Hepatocyte (in vitro differentiated cells): ENCODE measurements around the gene STMP1.

ENCODE experiments used
- EZH2 ChIP-seq: fragments of 200-600 bp; sonication (generic); IDR thresholded peaks from 2 replicates; pipeline ENCODE4 v1.6.1; 2016; ENCODE audit warnings: antibody characterized with exemption, mild to moderate bottlenecking, borderline replicate concordance
- EZH2phosphoT487 ChIP-seq: fragments of 200-600 bp; sonication (generic); IDR thresholded peaks from one replicate; pipeline ENCODE4 v1.6.1; 2018; ENCODE audit warnings: antibody characterized with exemption, mild to moderate bottlenecking, low read depth, moderate library complexity; ENCODE audit not compliant: unreplicated experiment, severe bottlenecking
- TF ChIP-seq, protein P1 (sequence below): fragments of 200-600 bp; sonication (generic); IDR thresholded peaks from 2 replicates; pipeline ENCODE4 v1.5.1; 2016; ENCODE audit warnings: antibody characterized with exemption, mild to moderate bottlenecking; ENCODE audit not compliant: poor library complexity

DNA sequence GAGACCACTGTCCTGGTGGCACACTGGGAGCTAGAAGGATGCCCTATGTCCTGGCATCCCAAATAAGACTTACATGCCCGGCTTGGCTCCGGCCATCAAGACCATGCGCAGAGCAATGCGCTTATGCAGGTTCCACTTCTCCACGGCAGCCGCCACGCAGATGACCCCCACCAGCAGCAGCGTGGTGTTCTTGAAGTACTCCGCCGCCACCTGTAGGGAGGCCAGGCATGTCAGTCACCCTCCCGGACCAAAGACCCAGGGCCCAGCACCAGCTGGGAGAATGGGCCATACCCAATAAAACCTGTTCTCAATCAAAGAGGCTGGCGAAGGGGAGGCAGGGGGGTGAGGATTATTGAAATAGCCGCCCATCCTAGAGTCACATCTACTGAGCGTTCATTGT, 45.7 kb downstream of the STMP1 start:
- TF ChIP-seq, protein P1, sequence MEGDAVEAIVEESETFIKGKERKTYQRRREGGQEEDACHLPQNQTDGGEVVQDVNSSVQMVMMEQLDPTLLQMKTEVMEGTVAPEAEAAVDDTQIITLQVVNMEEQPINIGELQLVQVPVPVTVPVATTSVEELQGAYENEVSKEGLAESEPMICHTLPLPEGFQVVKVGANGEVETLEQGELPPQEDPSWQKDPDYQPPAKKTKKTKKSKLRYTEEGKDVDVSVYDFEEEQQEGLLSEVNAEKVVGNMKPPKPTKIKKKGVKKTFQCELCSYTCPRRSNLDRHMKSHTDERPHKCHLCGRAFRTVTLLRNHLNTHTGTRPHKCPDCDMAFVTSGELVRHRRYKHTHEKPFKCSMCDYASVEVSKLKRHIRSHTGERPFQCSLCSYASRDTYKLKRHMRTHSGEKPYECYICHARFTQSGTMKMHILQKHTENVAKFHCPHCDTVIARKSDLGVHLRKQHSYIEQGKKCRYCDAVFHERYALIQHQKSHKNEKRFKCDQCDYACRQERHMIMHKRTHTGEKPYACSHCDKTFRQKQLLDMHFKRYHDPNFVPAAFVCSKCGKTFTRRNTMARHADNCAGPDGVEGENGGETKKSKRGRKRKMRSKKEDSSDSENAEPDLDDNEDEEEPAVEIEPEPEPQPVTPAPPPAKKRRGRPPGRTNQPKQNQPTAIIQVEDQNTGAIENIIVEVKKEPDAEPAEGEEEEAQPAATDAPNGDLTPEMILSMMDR: no peak
- TF ChIP-seq EZH2 (no peak), EZH2phosphoT487 (no peak)
